ENCODE measurements around the gene GARIN5A. TPM values are rescaled to one million over a fixed set of nuclear protein-coding genes. Genes with fewer than 3 reads are reported as not detected.

Gene GARIN5A
- total RNA-seq, 1 experiment from 2014 or later: 2.0 TPM

- in situ Hi-C loops (cut with HindIII; ENCODE audit: low pct_unique_long_range_greater_than_20kb, low sequenced_read_pairs) (no loop called here), intact Hi-C loops (cut with micrococcal nuclease; ENCODE audit: unreplicated experiment) (no loop called here)
- H3K4me1 ChIP-seq (ENCODE audit: control insufficient read depth, insufficient read depth, low read length): no peaks in the 10 kb centered on the region
- no peaks in the 10 kb centered on the region for H3K36me3 ChIP-seq (ENCODE audit: control insufficient read depth, insufficient read depth, low read length)
- H3K9me3 ChIP-seq (ENCODE audit: control insufficient read depth, insufficient read depth, low read depth, low read length): no peaks in the 10 kb centered on the region
- POLR2A ChIA-PET: no interaction called here
- CTCF ChIA-PET: no interaction called here
- H3K27me3 ChIP-seq (ENCODE audit: control insufficient read depth, insufficient read depth, low read length): no peaks in the 10 kb centered on the region
- peak; percentile 93 for ATAC-seq
- no TSS peak for BruUV-seq (replicated peaks)
- DNase-seq (ENCODE audit: low read depth, low spot score): no peak
- TF ChIP-seq TCF7L2 (IDR thresholded peaks at IDR 0.05; ENCODE audit: low read depth, low read length) (no peak), SIN3A (IDR thresholded peaks at IDR 0.05; ENCODE audit: borderline replicate concordance, insufficient read depth, low read depth, low read length) (no peak), REST (IDR thresholded peaks at IDR 0.05; ENCODE audit: insufficient read depth in 1 of 2, low read depth in 2 of 2, low read length in 1 of 2) (no peak), POLR2AphosphoS5 (IDR thresholded peaks at IDR 0.05; ENCODE audit: low read depth, low read length) (no peak), CTCF (IDR thresholded peaks at IDR 0.05) (no peak)
- no peak overlapping the region for H3K27ac ChIP-seq (ENCODE audit: low read length)
- peak overlapping the region; percentile 41 to 64 for H3K4me3 ChIP-seq (ENCODE audit: low read depth in 2 of 2, low read length in 2 of 2)
These were observed 45.1 kb downstream of the GARIN5A start for GRCh38 chr19:50431343-50432220.

GRCh38 chr19:50430888-50431342 is 45.7 kb downstream of the GARIN5A start:
- in situ Hi-C loops (cut with HindIII; ENCODE audit: low pct_unique_long_range_greater_than_20kb, low sequenced_read_pairs) (no loop called here), intact Hi-C loops (cut with micrococcal nuclease; ENCODE audit: unreplicated experiment) (no loop called here)
- Histone ChIP-seq H3K36me3 (ENCODE audit: control insufficient read depth, insufficient read depth, low read length) (no peaks in the 10 kb centered on the region), H3K4me1 (ENCODE audit: control insufficient read depth, insufficient read depth, low read length) (no peaks in the 10 kb centered on the region), H3K4me3 (ENCODE audit: low read depth in 2 of 2, low read length in 2 of 2) (peak overlapping the region; percentile 41 to 64; a peak in 3 of 4 replicates), H3K27me3 (ENCODE audit: control insufficient read depth, insufficient read depth, low read length) (no peaks in the 10 kb centered on the region), H3K9me3 (ENCODE audit: control insufficient read depth, insufficient read depth, low read depth, low read length) (no peaks in the 10 kb centered on the region), H3K27ac (ENCODE audit: low read length) (no peak overlapping the region)
- TF ChIP-seq POLR2AphosphoS5 (IDR thresholded peaks at IDR 0.05; ENCODE audit: low read depth, low read length) (no peak), REST (IDR thresholded peaks at IDR 0.05; ENCODE audit: insufficient read depth in 1 of 2, low read depth in 2 of 2, low read length in 1 of 2) (no peak), SIN3A (IDR thresholded peaks at IDR 0.05; ENCODE audit: borderline replicate concordance, insufficient read depth, low read depth, low read length) (no peak), CTCF (IDR thresholded peaks at IDR 0.05) (no peak), TCF7L2 (IDR thresholded peaks at IDR 0.05; ENCODE audit: low read depth, low read length) (no peak)
- DNase-seq (ENCODE audit: low read depth, low spot score) (no peak), ATAC-seq (no peak)
- BruUV-seq (replicated peaks): no TSS peak
- ChIA-PET CTCF (no interaction called here), POLR2A (interaction anchor here (0.5 kb wide), 1 partner anchor 233 kb away, joined by 4 read pairs; no protein-coding TSS in a partner anchor)

Data from Panc1 (cell line).